Activated T-helper 1 cell treated with anti-CD3 and anti-CD28 coated beads, Interleukin-12 subunit alpha, Interleukin-12 subunit beta, Interleukin-2, Interleukin-4 antibody, amounts not matched to agents 30 ng/mL and 10 ng/mL and 1 ng/mL, durations not matched to agents 14 hours and 24 hours and 36 hours (primary cell): ENCODE data around the gene C4orf50. TPM values are rescaled to one million over a fixed set of nuclear protein-coding genes. Genes with fewer than 3 reads are reported as not detected.

Source experiments
- DNase-seq: peaks from one replicate; pipeline ENCODE4 v3.0.0; 2021; ENCODE audit warnings: low spot score
- H3K27ac Mint-ChIP-seq: one replicate; pipeline ENCODE4 v1.8.0; 2021; ENCODE audit warnings: mild to moderate bottlenecking, mixed read lengths
- H3K27me3 Mint-ChIP-seq: one replicate; pipeline ENCODE4 v1.8.0; 2022; ENCODE audit warnings: mild to moderate bottlenecking, moderate library complexity, mixed read lengths; ENCODE audit not compliant: insufficient read depth
- H3K36me3 Mint-ChIP-seq: one replicate; pipeline ENCODE4 v1.8.0; 2021; ENCODE audit warnings: low read depth, mixed read lengths
- H3K4me1 Mint-ChIP-seq: one replicate; pipeline ENCODE4 v1.8.0; 2021; ENCODE audit warnings: low read depth, mixed read lengths
- H3K4me3 Mint-ChIP-seq: one replicate; pipeline ENCODE4 v1.8.0; 2021; ENCODE audit warnings: mild to moderate bottlenecking, moderate library complexity, mixed read lengths
- H3K9me3 Mint-ChIP-seq: one replicate; pipeline ENCODE4 v1.8.0; 2021; ENCODE audit warnings: mixed read lengths
- intact Hi-C: fragments of 100-400 bp; cut with micrococcal nuclease; formaldehyde crosslinking; loops from one replicate; pipeline ENCODE4 v1.15.1; 2024
- total RNA-seq: library from RNA; stranded (reverse); gene quantifications from 2 replicates; pipeline ENCODE4 v1.2.3, GENCODE V29; 2022

The C4orf50 gene
- total RNA-seq, 1 donor from 2014 or later, result 0.52 TPM

- Mint-ChIP-seq H3K36me3 (no peaks in the 10 kb centered on the region), H3K4me3 (no peak overlapping the region), H3K27ac (no peak overlapping the region), H3K4me1 (no peaks in the 10 kb centered on the region), H3K27me3 (peaks cover 9% of the 10 kb centered on the region), H3K9me3 (no peaks in the 10 kb centered on the region)
- no peak for DNase-seq
- intact Hi-C loops, result no loop called here
Measured at GRCh38 chr4:5919044-5919443, 99.2 kb downstream of the C4orf50 start.

GRCh38 chr4:5918331-5918985 lies 99.8 kb downstream of the C4orf50 start:
- intact Hi-C loops, result no loop called here
- Mint-ChIP-seq H3K36me3 (no peaks in the 10 kb centered on the region), H3K27me3 (peaks cover 9% of the 10 kb centered on the region), H3K27ac (no peak overlapping the region), H3K4me1 (no peaks in the 10 kb centered on the region), H3K4me3 (no peak overlapping the region), H3K9me3 (no peaks in the 10 kb centered on the region)
- no peak for DNase-seq

GRCh38 chr4:5917672-5918071 lies 100.6 kb downstream of the C4orf50 start:
- H3K27me3 Mint-ChIP-seq, result peaks cover 9% of the 10 kb centered on the region
- H3K9me3 Mint-ChIP-seq, result no peaks in the 10 kb centered on the region
- intact Hi-C loops, result no loop called here
- H3K27ac Mint-ChIP-seq, result no peak overlapping the region
- DNase-seq, result no peak
- H3K36me3 Mint-ChIP-seq, result no peaks in the 10 kb centered on the region
- H3K4me1 Mint-ChIP-seq, result no peaks in the 10 kb centered on the region
- H3K4me3 Mint-ChIP-seq, result no peak overlapping the region

GRCh38 chr4:5916229-5916628 lies 102.0 kb downstream of the C4orf50 start:
- H3K27ac Mint-ChIP-seq, result no peak overlapping the region
- no peaks in the 10 kb centered on the region for H3K36me3 Mint-ChIP-seq
- no peak for DNase-seq
- no peak overlapping the region for H3K4me3 Mint-ChIP-seq
- H3K9me3 Mint-ChIP-seq, result no peaks in the 10 kb centered on the region
- H3K4me1 Mint-ChIP-seq, result no peaks in the 10 kb centered on the region
- intact Hi-C loops, result no loop called here
- peaks cover 5% of the 10 kb centered on the region for H3K27me3 Mint-ChIP-seq

GRCh38 chr4:5913454-5913853 lies 104.8 kb downstream of the C4orf50 start:
- no peaks in the 10 kb centered on the region for H3K36me3 Mint-ChIP-seq
- DNase-seq, result no peak
- no peaks in the 10 kb centered on the region for H3K9me3 Mint-ChIP-seq
- intact Hi-C loops, result no loop called here
- H3K4me1 Mint-ChIP-seq, result no peaks in the 10 kb centered on the region
- no peak overlapping the region for H3K27ac Mint-ChIP-seq
- no peaks in the 10 kb centered on the region for H3K27me3 Mint-ChIP-seq
- no peak overlapping the region for H3K4me3 Mint-ChIP-seq

- Mint-ChIP-seq H3K27me3 (peaks cover 2% of the 10 kb centered on the region), H3K27ac (no peak overlapping the region), H3K9me3 (no peaks in the 10 kb centered on the region), H3K36me3 (no peaks in the 10 kb centered on the region), H3K4me3 (no peak overlapping the region), H3K4me1 (no peaks in the 10 kb centered on the region)
- DNase-seq, result no peak
- intact Hi-C loops, result no loop called here
Measured at GRCh38 chr4:5912614-5913019, 105.6 kb downstream of the C4orf50 start.

GRCh38 chr4:5908876-5909427 lies 109.3 kb downstream of the C4orf50 start:
- H3K4me1 Mint-ChIP-seq, result no peaks in the 10 kb centered on the region
- intact Hi-C loops, result no loop called here
- peaks cover 4% of the 10 kb centered on the region for H3K9me3 Mint-ChIP-seq
- no peak for DNase-seq
- H3K27me3 Mint-ChIP-seq, result peaks cover 7% of the 10 kb centered on the region
- no peak overlapping the region for H3K27ac Mint-ChIP-seq
- H3K36me3 Mint-ChIP-seq, result no peaks in the 10 kb centered on the region
- H3K4me3 Mint-ChIP-seq, result no peak overlapping the region

- no peaks in the 10 kb centered on the region for H3K4me1 Mint-ChIP-seq
- H3K27ac Mint-ChIP-seq, result no peak overlapping the region
Measured at GRCh38 chr4:5906191-5906590, 112.0 kb downstream of the C4orf50 start.

GRCh38 chr4:5905714-5906113 lies 112.5 kb downstream of the C4orf50 start:
- Mint-ChIP-seq H3K4me1 (no peaks in the 10 kb centered on the region), H3K9me3 (peaks cover 4% of the 10 kb centered on the region), H3K27ac (no peak overlapping the region), H3K27me3 (peaks cover 7% of the 10 kb centered on the region), H3K4me3 (no peak overlapping the region), H3K36me3 (no peaks in the 10 kb centered on the region)
- no peak for DNase-seq
- intact Hi-C loops, result no loop called here

More at GRCh38 chr4:5906191-5906590, 112.0 kb downstream of the C4orf50 start:
- Mint-ChIP-seq H3K9me3 (peaks cover 4% of the 10 kb centered on the region), H3K27me3 (peaks cover 7% of the 10 kb centered on the region), H3K36me3 (no peaks in the 10 kb centered on the region), H3K4me3 (no peak overlapping the region)
- no peak for DNase-seq
- intact Hi-C loops, result no loop called here

- H3K27me3 Mint-ChIP-seq, result peaks cover 3% of the 10 kb centered on the region
- DNase-seq, result no peak
- H3K4me3 Mint-ChIP-seq, result no peak overlapping the region
- peaks cover 4% of the 10 kb centered on the region for H3K9me3 Mint-ChIP-seq
- H3K36me3 Mint-ChIP-seq, result no peaks in the 10 kb centered on the region
- H3K4me1 Mint-ChIP-seq, result no peaks in the 10 kb centered on the region
- no peak overlapping the region for H3K27ac Mint-ChIP-seq
- intact Hi-C loops, result no loop called here
Measured at GRCh38 chr4:5900844-5901243, 117.4 kb downstream of the C4orf50 start.

- peaks cover 4% of the 10 kb centered on the region for H3K9me3 Mint-ChIP-seq
- H3K4me1 Mint-ChIP-seq, result no peaks in the 10 kb centered on the region
- intact Hi-C loops, result no loop called here
- H3K4me3 Mint-ChIP-seq, result no peak overlapping the region
- DNase-seq, result no peak
- H3K36me3 Mint-ChIP-seq, result no peaks in the 10 kb centered on the region
- H3K27ac Mint-ChIP-seq, result no peak overlapping the region
- H3K27me3 Mint-ChIP-seq, result peaks cover 4% of the 10 kb centered on the region
Measured at GRCh38 chr4:5899881-5900280, 118.3 kb downstream of the C4orf50 start.

- H3K4me1 Mint-ChIP-seq, result no peaks in the 10 kb centered on the region
- no peak overlapping the region for H3K27ac Mint-ChIP-seq
- no peaks in the 10 kb centered on the region for H3K36me3 Mint-ChIP-seq
- intact Hi-C loops, result no loop called here
- H3K4me3 Mint-ChIP-seq, result no peak overlapping the region
- H3K9me3 Mint-ChIP-seq, result peaks cover 4% of the 10 kb centered on the region
- H3K27me3 Mint-ChIP-seq, result peaks cover 4% of the 10 kb centered on the region
- no peak for DNase-seq
Measured at GRCh38 chr4:5899396-5899795, 118.8 kb downstream of the C4orf50 start.

GRCh38 chr4:5897674-5898073 lies 120.6 kb downstream of the C4orf50 start:
- no peaks in the 10 kb centered on the region for H3K36me3 Mint-ChIP-seq
- no peaks in the 10 kb centered on the region for H3K4me1 Mint-ChIP-seq
- peaks cover 15% of the 10 kb centered on the region for H3K27me3 Mint-ChIP-seq
- intact Hi-C loops, result no loop called here
- no peak for DNase-seq
- no peak overlapping the region for H3K4me3 Mint-ChIP-seq
- H3K9me3 Mint-ChIP-seq, result peaks cover 4% of the 10 kb centered on the region
- no peak overlapping the region for H3K27ac Mint-ChIP-seq

- Mint-ChIP-seq H3K9me3 (peaks cover 4% of the 10 kb centered on the region), H3K36me3 (no peaks in the 10 kb centered on the region), H3K27me3 (peaks cover 31% of the 10 kb centered on the region), H3K4me1 (no peaks in the 10 kb centered on the region), H3K4me3 (no peak overlapping the region), H3K27ac (no peak overlapping the region)
- intact Hi-C loops, result no loop called here
- no peak for DNase-seq
Measured at GRCh38 chr4:5895287-5895686, 122.9 kb downstream of the C4orf50 start.
